OCI-LY3 (cell line): ENCODE results near the gene DNAI7.
A peak's percentile ranks its signal among the peaks of the same experiment; 100 is the strongest.

ENCODE experiments used
- H2AFZ ChIP-seq: fragments of 200-600, 300-600 bp; shearing (Covaris generic); 2 replicates; pipeline ENCODE4 v1.6.0; 2014; ENCODE audit warnings: antibody characterized with exemption, low read depth, low read length
- H3K27ac ChIP-seq: fragments of 200-600, 300-600 bp; sonication (generic); 2 replicates; pipeline ENCODE4 v1.5.1; 2014; ENCODE audit warnings: mild to moderate bottlenecking, low read length, moderate library complexity, mixed read lengths
- H3K27me3 ChIP-seq: fragments of 200-600, 300-600 bp; sonication (generic); 2 replicates; pipeline ENCODE4 v1.6.1; 2014; ENCODE audit warnings: low read depth, low read length, mixed read lengths
- H3K36me3 ChIP-seq: fragments of 200-600, 300-600 bp; sonication (generic); replicated peaks from 2 replicates; pipeline ENCODE3; 2014; ENCODE audit warnings: low read depth, low read length, mixed read lengths
- H3K4me1 ChIP-seq: fragments of 300-600, 200-600 bp; sonication (generic); 2 replicates; pipeline ENCODE4 v1.6.1; 2014; ENCODE audit warnings: low read length, mixed read lengths
- H3K4me2 ChIP-seq: fragments of 200-600, 300-600 bp; sonication (generic); 2 replicates; pipeline ENCODE4 v1.6.1; 2014; ENCODE audit warnings: low read length, mixed read lengths
- H3K4me3 ChIP-seq: fragments of 300-600, 200-600 bp; sonication (generic); 2 replicates; pipeline ENCODE4 v1.5.1; 2014; ENCODE audit warnings: antibody characterized with exemption, mild to moderate bottlenecking, low read length, moderate library complexity
- H3K79me2 ChIP-seq: fragments of 300-600, 200-600 bp; shearing (Covaris generic); 2 replicates; pipeline ENCODE4 v1.6.1; 2014; ENCODE audit warnings: mild to moderate bottlenecking, low read length, mixed read lengths
- H3K9ac ChIP-seq: fragments of 300-600, 200-600 bp; shearing (Covaris generic); 2 replicates; pipeline ENCODE4 v1.6.0; 2014; ENCODE audit warnings: mild to moderate bottlenecking, low read length, moderate library complexity
- H3K9me3 ChIP-seq: fragments of 200-600, 300-600 bp; shearing (Covaris generic); 2 replicates; pipeline ENCODE4 v1.6.1; 2014; ENCODE audit warnings: low read length, mixed read lengths; ENCODE audit not compliant: insufficient read depth
- H4K20me1 ChIP-seq: fragments of 200-600, 300-600 bp; sonication (generic); 2 replicates; pipeline ENCODE4 v1.6.1; 2016; ENCODE audit warnings: low read length, mixed read lengths; ENCODE audit not compliant: insufficient read depth
- EZH2phosphoT487 ChIP-seq: fragments of 200-600 bp; shearing (Covaris generic); IDR thresholded peaks from 2 replicates; pipeline ENCODE4 v1.6.1; 2018; ENCODE audit warnings: antibody characterized with exemption, mixed run types, low read depth
- TF ChIP-seq, protein P1 (sequence below): fragments of 200-600, 300-600 bp; sonication (generic); IDR thresholded peaks from 2 replicates; pipeline ENCODE4 v1.5.1; 2014; ENCODE audit warnings: antibody characterized with exemption, low read length, low read depth

Gene DNAI7

GRCh38 chr12:25200703-25201102 is 5.7 kb upstream of the DNAI7 start:
- TF ChIP-seq, protein P1, sequence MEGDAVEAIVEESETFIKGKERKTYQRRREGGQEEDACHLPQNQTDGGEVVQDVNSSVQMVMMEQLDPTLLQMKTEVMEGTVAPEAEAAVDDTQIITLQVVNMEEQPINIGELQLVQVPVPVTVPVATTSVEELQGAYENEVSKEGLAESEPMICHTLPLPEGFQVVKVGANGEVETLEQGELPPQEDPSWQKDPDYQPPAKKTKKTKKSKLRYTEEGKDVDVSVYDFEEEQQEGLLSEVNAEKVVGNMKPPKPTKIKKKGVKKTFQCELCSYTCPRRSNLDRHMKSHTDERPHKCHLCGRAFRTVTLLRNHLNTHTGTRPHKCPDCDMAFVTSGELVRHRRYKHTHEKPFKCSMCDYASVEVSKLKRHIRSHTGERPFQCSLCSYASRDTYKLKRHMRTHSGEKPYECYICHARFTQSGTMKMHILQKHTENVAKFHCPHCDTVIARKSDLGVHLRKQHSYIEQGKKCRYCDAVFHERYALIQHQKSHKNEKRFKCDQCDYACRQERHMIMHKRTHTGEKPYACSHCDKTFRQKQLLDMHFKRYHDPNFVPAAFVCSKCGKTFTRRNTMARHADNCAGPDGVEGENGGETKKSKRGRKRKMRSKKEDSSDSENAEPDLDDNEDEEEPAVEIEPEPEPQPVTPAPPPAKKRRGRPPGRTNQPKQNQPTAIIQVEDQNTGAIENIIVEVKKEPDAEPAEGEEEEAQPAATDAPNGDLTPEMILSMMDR: no peak
- TF ChIP-seq EZH2phosphoT487: no peak
- Histone ChIP-seq H3K27me3 (no peaks in the 10 kb centered on the region), H2AFZ (no peak overlapping the region), H3K4me1 (peaks cover 12% of the 10 kb centered on the region), H3K36me3 (peaks cover 9% of the 10 kb centered on the region), H3K4me2 (no peak overlapping the region), H3K9me3 (no peaks in the 10 kb centered on the region), H3K4me3 (no peak overlapping the region), H3K9ac (no peak overlapping the region), H3K79me2 (no peaks in the 10 kb centered on the region), H3K27ac (no peak overlapping the region), H4K20me1 (peaks cover 3% of the 10 kb centered on the region; the same call in 1 of the 2 replicates)

GRCh38 chr12:25197608-25198007 is 2.6 kb upstream of the DNAI7 start:
- H3K79me2 ChIP-seq: no peaks in the 10 kb centered on the region
- H3K9ac ChIP-seq: no peak overlapping the region
- peaks cover 6% of the 10 kb centered on the region for H3K36me3 ChIP-seq
- no peaks in the 10 kb centered on the region for H3K27me3 ChIP-seq
- TF ChIP-seq, protein P1: no peak
- TF ChIP-seq EZH2phosphoT487: no peak
- H3K4me1 ChIP-seq: peaks cover 18% of the 10 kb centered on the region
- no peak overlapping the region for H2AFZ ChIP-seq
- H3K27ac ChIP-seq: no peak overlapping the region
- H4K20me1 ChIP-seq: peaks cover 3% of the 10 kb centered on the region; the same call in 1 of the 2 replicates
- H3K9me3 ChIP-seq: no peaks in the 10 kb centered on the region
- no peak overlapping the region for H3K4me2 ChIP-seq
- H3K4me3 ChIP-seq: no peak overlapping the region

- peak overlapping the region; percentile 81 for H3K4me3 ChIP-seq
- H3K27ac ChIP-seq: no peak overlapping the region
These were observed 271 bp downstream of the DNAI7 start for GRCh38 chr12:25194722-25195055.

DNA sequence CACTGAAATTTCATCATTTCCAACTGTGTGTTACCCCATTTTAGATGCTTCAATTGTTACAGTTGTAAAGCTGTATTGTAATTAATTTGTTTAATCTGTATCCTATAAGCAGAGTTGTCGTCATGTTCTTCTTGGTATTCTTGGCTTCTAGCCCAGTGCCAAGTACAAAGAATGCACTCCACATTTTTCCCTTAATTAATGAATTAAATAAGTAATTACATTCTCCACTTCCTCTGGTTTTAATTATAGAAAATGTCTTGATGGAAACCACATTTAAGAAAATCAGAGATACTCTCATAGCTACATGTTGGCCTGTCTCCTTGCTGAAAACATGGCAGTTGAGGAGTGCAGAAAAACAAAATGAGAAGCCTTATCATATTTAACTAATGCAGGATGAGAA is 746 bp downstream of the DNAI7 start:
- H3K4me2 ChIP-seq: peak overlapping the region; percentile 80
- H3K4me3 ChIP-seq: peak overlapping the region; percentile 81
- H3K9ac ChIP-seq: no peak overlapping the region
- no peaks in the 10 kb centered on the region for H3K79me2 ChIP-seq
- no peaks in the 10 kb centered on the region for H3K27me3 ChIP-seq
- H2AFZ ChIP-seq: no peak overlapping the region
- H3K27ac ChIP-seq: no peak overlapping the region
- peaks cover 18% of the 10 kb centered on the region for H3K4me1 ChIP-seq
- TF ChIP-seq, protein P1: no peak
- no peak for TF ChIP-seq EZH2phosphoT487
- H3K36me3 ChIP-seq: no peaks in the 10 kb centered on the region
- H3K9me3 ChIP-seq: no peaks in the 10 kb centered on the region
- no peaks in the 10 kb centered on the region for H4K20me1 ChIP-seq

More at GRCh38 chr12:25194722-25195055, 271 bp downstream of the DNAI7 start:
- Histone ChIP-seq H3K9me3 (no peaks in the 10 kb centered on the region), H3K9ac (peak overlapping the region; percentile 16; the same call in 1 of the 2 replicates), H3K79me2 (no peaks in the 10 kb centered on the region), H3K27me3 (no peaks in the 10 kb centered on the region), H3K4me2 (peak overlapping the region; percentile 80), H3K36me3 (no peaks in the 10 kb centered on the region), H3K4me1 (peaks cover 18% of the 10 kb centered on the region), H2AFZ (0 out of 2 replicates have a peak overlapping the region, but pooled peaks have one; percentile 3), H4K20me1 (no peaks in the 10 kb centered on the region)
- no peak for TF ChIP-seq EZH2phosphoT487
- TF ChIP-seq, protein P1: no peak
